GM12865 (cell line): Measurements from ENCODE around the gene TMEM135.

Source experiments
- DNase-seq: peaks from one replicate; pipeline ENCODE4 v3.0.0; 2010; ENCODE audit warnings: low read depth
- H3K4me3 ChIP-seq: 2 replicates; pipeline ENCODE4 v1.5.1; 2011; ENCODE audit warnings: mild to moderate bottlenecking, low read depth, low read length, control low read depth
- TF ChIP-seq, protein P1 (sequence below): IDR thresholded peaks from 2 replicates; pipeline ENCODE4 v1.5.1; 2011; ENCODE audit warnings: low read length, control low read depth, low read depth, inconsistent platforms; ENCODE audit not compliant: insufficient read depth; ENCODE audit errors: missing control alignments

TMEM135 gene

DNA sequence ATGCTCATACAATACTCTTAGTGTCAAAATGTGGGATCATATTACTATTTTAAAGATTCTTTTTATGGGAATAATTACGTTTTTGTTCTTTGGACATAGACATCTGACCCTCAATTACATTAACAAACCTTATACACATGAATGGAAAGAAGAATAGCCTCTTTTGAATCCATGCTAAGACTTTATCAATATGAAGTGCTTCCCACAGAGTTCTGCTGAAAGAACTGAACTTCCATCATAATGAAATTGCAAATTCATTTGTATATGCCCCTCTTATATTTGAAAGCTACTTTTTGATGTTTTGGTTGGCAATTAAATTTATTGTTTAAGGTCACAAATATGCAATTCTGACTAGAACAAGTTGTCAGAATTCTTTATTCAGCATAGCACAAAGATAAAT is 254.9 kb downstream of the TMEM135 start:
- TF ChIP-seq, protein P1, sequence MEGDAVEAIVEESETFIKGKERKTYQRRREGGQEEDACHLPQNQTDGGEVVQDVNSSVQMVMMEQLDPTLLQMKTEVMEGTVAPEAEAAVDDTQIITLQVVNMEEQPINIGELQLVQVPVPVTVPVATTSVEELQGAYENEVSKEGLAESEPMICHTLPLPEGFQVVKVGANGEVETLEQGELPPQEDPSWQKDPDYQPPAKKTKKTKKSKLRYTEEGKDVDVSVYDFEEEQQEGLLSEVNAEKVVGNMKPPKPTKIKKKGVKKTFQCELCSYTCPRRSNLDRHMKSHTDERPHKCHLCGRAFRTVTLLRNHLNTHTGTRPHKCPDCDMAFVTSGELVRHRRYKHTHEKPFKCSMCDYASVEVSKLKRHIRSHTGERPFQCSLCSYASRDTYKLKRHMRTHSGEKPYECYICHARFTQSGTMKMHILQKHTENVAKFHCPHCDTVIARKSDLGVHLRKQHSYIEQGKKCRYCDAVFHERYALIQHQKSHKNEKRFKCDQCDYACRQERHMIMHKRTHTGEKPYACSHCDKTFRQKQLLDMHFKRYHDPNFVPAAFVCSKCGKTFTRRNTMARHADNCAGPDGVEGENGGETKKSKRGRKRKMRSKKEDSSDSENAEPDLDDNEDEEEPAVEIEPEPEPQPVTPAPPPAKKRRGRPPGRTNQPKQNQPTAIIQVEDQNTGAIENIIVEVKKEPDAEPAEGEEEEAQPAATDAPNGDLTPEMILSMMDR = no peak
- H3K4me3 ChIP-seq = no peak overlapping the region

DNA sequence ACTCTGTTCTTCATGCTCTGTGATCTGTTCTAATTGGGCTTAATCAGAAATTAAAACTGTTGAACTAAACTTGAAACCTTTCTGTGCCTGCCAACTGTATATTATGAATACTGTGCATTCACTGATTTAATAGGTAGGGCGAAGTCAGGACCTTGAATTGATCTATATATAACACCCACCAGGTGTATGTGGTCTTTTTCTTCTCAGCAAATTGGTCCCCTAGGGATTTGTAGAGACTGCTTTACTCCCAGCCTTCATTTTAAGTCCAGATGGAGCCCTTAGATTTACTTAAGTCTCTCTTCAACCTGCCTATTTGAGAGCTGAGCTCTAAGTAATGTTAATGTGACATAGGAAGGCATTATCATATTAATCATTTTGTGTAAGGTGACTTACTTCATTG is 257.5 kb downstream of the TMEM135 start:
- peak; percentile 11 for DNase-seq
- no peak overlapping the region for H3K4me3 ChIP-seq
- TF ChIP-seq, protein P1 = no peak

More for the DNA sequence above, 254.9 kb downstream of the TMEM135 start:
- no peak for DNase-seq

DNA sequence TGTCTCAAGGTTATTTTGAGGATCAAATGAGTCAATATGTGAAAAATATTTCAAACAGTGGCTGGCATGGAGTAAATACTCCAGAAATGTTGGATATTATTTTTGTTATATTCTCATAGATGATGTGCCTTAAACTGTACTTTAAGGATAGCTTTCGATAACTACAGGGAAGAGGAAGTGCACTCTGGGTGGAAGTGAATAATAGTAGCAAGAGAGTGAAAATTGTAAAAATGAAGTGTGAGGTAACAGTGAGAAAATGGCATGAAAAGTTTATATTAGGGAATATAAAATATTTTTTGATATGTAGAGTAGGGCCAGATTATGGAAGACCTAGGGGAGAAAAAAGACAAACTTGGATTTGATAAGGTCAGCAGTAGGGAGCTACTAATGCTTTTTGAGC is 258.9 kb downstream of the TMEM135 start:
- TF ChIP-seq, protein P1 = no peak
- H3K4me3 ChIP-seq = no peak overlapping the region
- no peak for DNase-seq

DNA sequence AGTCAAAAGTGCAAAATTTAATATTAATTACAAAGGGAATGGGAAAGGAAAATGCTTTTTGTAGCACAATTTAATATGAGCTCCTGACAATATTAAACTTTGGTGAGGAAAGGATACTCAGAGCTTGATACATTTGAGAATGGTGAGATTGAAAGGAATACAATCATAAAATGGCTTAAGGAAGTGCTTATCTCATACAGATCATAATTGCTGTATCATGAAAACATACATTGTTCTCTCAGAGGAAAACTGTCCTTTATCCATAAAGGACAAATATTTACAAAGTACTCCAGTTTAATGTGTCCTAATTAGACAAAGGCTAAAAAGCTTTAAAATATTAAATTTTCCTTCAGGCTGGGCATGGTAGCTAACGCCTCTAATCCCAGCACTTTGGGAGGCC is 260.4 kb downstream of the TMEM135 start:
- TF ChIP-seq, protein P1 = no peak
- no peak for DNase-seq
- no peak overlapping the region for H3K4me3 ChIP-seq

DNA sequence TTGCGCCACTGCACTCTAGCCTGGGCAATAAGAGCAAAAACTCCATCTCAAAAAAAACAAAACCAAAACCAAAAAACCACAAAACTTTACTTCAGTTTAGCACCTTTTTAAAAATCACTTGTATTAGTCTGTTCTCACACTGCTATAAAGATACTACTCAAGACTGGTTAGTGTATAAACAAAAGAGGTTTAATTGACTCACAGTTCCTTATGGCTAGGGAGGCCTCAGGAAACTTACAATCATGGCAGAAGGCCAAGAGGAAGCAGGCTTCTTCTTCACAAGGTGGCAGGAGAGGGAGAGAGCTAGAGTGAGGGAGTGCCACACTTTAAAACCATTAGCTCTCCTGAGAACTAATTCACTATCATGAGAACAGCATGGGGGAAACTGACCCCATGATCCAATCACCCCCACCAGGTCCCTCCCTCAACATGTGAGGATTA is 261.3 kb downstream of the TMEM135 start:
- TF ChIP-seq, protein P1 = no peak
- H3K4me3 ChIP-seq = no peak overlapping the region
- DNase-seq = no peak

DNA sequence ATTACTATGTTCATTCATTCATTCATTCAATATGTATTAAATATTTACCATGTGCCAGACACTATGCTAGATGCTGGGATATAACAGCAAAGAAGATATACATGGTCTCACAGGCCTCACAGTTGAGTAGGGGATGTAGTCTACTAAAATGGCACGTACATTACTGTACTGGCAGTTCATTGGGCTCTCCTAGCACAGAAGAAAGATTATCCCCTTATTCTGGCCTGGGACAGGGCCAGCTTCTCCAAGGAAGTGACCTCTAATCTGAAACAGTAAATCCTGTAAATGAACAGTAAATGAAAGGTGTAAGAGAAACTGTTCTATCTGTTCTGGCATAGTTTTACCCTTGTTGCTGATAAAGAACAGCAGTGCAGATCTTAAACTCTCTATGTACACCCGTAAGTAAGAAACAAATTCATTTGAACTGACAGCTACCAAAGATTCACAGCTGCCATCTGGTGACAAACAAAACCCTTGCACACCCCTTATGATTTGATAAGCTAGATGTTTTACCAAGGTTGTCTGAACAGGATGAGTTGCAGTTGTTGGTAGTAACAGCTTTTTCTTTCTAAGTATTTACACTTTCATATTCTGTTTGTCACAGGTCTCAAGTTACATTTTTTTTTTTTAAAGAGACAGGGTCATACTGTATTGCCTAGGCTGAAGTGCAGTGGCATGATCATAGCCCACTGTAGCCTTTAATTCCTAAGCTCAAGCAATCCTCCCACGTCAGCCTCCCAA is 263.1 kb downstream of the TMEM135 start:
- no peak overlapping the region for H3K4me3 ChIP-seq
- TF ChIP-seq, protein P1 = no peak
- DNase-seq = peak; percentile 11
